SU-DHL-6 (cell line): ENCODE results near the gene KNCN.

ENCODE experiments used
- H2AFZ ChIP-seq: fragments of 200-600 bp; sonication (generic); 2 replicates; pipeline ENCODE4 v1.6.1; 2014; ENCODE audit warnings: low read depth, mild to moderate bottlenecking, moderate library complexity, mixed read lengths, antibody characterized with exemption, low read length; ENCODE audit not compliant: severe bottlenecking
- H3F3A ChIP-seq: fragments of 200-600 bp; shearing (Covaris generic); 2 replicates; pipeline ENCODE4 v1.6.0; 2016; ENCODE audit warnings: antibody characterized with exemption, mild to moderate bottlenecking; ENCODE audit not compliant: insufficient read depth
- H3K27ac ChIP-seq: fragments of 200-600 bp; sonication (generic); 2 replicates; pipeline ENCODE4 v1.5.1; 2016; ENCODE audit warnings: low read depth, mild to moderate bottlenecking, low read length, moderate library complexity, mixed read lengths
- H3K27me3 ChIP-seq: fragments of 200-600 bp; sonication (generic), shearing (Covaris generic); 2 replicates; pipeline ENCODE4 v1.6.0; 2014; ENCODE audit warnings: mild to moderate bottlenecking, low read length
- H3K36me3 ChIP-seq: fragments of 200-600 bp; sonication (generic); 2 replicates; pipeline ENCODE4 v1.6.1; 2014; ENCODE audit warnings: mild to moderate bottlenecking, low read length, mixed read lengths
- H3K4me2 ChIP-seq: fragments of 300-600, 200-600 bp; shearing (Covaris generic), sonication (generic); 2 replicates; pipeline ENCODE4 v1.6.0; 2014; ENCODE audit warnings: low read length, low read depth, mild to moderate bottlenecking; ENCODE audit not compliant: poor library complexity, severe bottlenecking
- H3K4me3 ChIP-seq: fragments of 200-600 bp; sonication (generic); 2 replicates; pipeline ENCODE4 v1.5.1; 2014; ENCODE audit warnings: antibody characterized with exemption, low read length, mild to moderate bottlenecking, mixed read lengths; ENCODE audit not compliant: insufficient read depth, poor library complexity, severe bottlenecking
- H3K79me2 ChIP-seq: fragments of 200-600 bp; sonication (generic); 2 replicates; pipeline ENCODE4 v1.6.1; 2014; ENCODE audit warnings: mild to moderate bottlenecking, low read length, moderate library complexity; ENCODE audit not compliant: insufficient read depth
- H3K9ac ChIP-seq: fragments of 200-600 bp; sonication (generic); 2 replicates; pipeline ENCODE4 v1.7.0; 2014; ENCODE audit warnings: mild to moderate bottlenecking, low read length
- H3K9me2 ChIP-seq: fragments of 200-600 bp; sonication (generic); replicated peaks from 2 replicates; pipeline ENCODE4 v1.6.1; 2014; ENCODE audit warnings: low read length; ENCODE audit not compliant: insufficient read depth
- H3K9me3 ChIP-seq: fragments of 200-600 bp; sonication (generic); 2 replicates; pipeline ENCODE4 v1.6.1; 2014; ENCODE audit warnings: low read length, mixed read lengths; ENCODE audit not compliant: insufficient read depth
- H4K20me1 ChIP-seq: fragments of 200-600 bp; sonication (generic); 2 replicates; pipeline ENCODE4 v1.6.1; 2014; ENCODE audit warnings: low read depth, mild to moderate bottlenecking, antibody characterized with exemption, low read length, moderate library complexity, mixed read lengths
- CTCF ChIP-seq: fragments of 200-600 bp; sonication (generic); IDR thresholded peaks from one replicate; pipeline ENCODE4 v1.5.1; 2017; ENCODE audit warnings: antibody characterized with exemption, mild to moderate bottlenecking, low read length, moderate library complexity; ENCODE audit not compliant: insufficient read depth, poor library complexity, severe bottlenecking
- EZH2phosphoT487 ChIP-seq: fragments of 200-600 bp; sonication (generic), shearing (Covaris generic); conservative IDR thresholded peaks from 2 replicates; pipeline ENCODE4 v1.6.1; 2018; ENCODE audit warnings: mild to moderate bottlenecking, antibody characterized with exemption, low read length, moderate library complexity, mixed read lengths

Gene KNCN

GRCh38 chr1:46592823-46593222 lies 41.4 kb upstream of the KNCN start:
- TF ChIP-seq EZH2phosphoT487, result no peak
- TF ChIP-seq CTCF, result no peak
- H3K27me3 ChIP-seq, result no peaks in the 10 kb centered on the region
- no peak overlapping the region for H3K9ac ChIP-seq
- no peak overlapping the region for H2AFZ ChIP-seq
- no peaks in the 10 kb centered on the region for H3K79me2 ChIP-seq
- no peak overlapping the region for H3K27ac ChIP-seq
- no peak overlapping the region for H3K4me2 ChIP-seq
- H4K20me1 ChIP-seq, result no peaks in the 10 kb centered on the region
- no peaks in the 10 kb centered on the region for H3K9me2 ChIP-seq
- H3K9me3 ChIP-seq, result no peaks in the 10 kb centered on the region
- H3K4me3 ChIP-seq, result no peak overlapping the region
- H3F3A ChIP-seq, result no peaks in the 10 kb centered on the region
- peaks cover 3% of the 10 kb centered on the region; the same call in 1 of the 2 replicates for H3K36me3 ChIP-seq

GRCh38 chr1:46589529-46589928 lies 38.1 kb upstream of the KNCN start:
- no peaks in the 10 kb centered on the region for H3K79me2 ChIP-seq
- no peaks in the 10 kb centered on the region for H3F3A ChIP-seq
- H3K9ac ChIP-seq, result no peak overlapping the region
- H3K27ac ChIP-seq, result no peak overlapping the region
- no peaks in the 10 kb centered on the region for H3K9me3 ChIP-seq
- peaks cover 3% of the 10 kb centered on the region; the same call in 1 of the 2 replicates for H3K36me3 ChIP-seq
- H2AFZ ChIP-seq, result no peak overlapping the region
- H3K4me3 ChIP-seq, result no peak overlapping the region
- no peaks in the 10 kb centered on the region for H3K9me2 ChIP-seq
- H4K20me1 ChIP-seq, result no peaks in the 10 kb centered on the region
- TF ChIP-seq EZH2phosphoT487 (no peak), CTCF (no peak)
- no peak overlapping the region for H3K4me2 ChIP-seq
- H3K27me3 ChIP-seq, result no peaks in the 10 kb centered on the region

GRCh38 chr1:46587069-46587468 lies 35.6 kb upstream of the KNCN start:
- Histone ChIP-seq H2AFZ (no peak overlapping the region), H3K9ac (no peak overlapping the region), H3K9me2 (no peaks in the 10 kb centered on the region), H3K36me3 (peaks cover 3% of the 10 kb centered on the region; the same call in 1 of the 2 replicates), H3K4me2 (no peak overlapping the region), H3K27ac (no peak overlapping the region), H3K9me3 (no peaks in the 10 kb centered on the region), H4K20me1 (no peaks in the 10 kb centered on the region), H3K79me2 (no peaks in the 10 kb centered on the region), H3K4me3 (no peak overlapping the region), H3F3A (no peaks in the 10 kb centered on the region), H3K27me3 (no peaks in the 10 kb centered on the region)
- TF ChIP-seq CTCF (no peak), EZH2phosphoT487 (no peak)
